ENCODE results near the gene ATOH8. TPM values are rescaled to one million over a fixed set of nuclear protein-coding genes. Genes with fewer than 3 reads are reported as not detected.

Gene ATOH8
- total and polyA plus RNA-seq, 10 of the 15 experiments (the other 5 are each of a cell fraction or from before 2014, with no cell fraction given), result 0.03 to 0.60 TPM; not detected in 8

DNA sequence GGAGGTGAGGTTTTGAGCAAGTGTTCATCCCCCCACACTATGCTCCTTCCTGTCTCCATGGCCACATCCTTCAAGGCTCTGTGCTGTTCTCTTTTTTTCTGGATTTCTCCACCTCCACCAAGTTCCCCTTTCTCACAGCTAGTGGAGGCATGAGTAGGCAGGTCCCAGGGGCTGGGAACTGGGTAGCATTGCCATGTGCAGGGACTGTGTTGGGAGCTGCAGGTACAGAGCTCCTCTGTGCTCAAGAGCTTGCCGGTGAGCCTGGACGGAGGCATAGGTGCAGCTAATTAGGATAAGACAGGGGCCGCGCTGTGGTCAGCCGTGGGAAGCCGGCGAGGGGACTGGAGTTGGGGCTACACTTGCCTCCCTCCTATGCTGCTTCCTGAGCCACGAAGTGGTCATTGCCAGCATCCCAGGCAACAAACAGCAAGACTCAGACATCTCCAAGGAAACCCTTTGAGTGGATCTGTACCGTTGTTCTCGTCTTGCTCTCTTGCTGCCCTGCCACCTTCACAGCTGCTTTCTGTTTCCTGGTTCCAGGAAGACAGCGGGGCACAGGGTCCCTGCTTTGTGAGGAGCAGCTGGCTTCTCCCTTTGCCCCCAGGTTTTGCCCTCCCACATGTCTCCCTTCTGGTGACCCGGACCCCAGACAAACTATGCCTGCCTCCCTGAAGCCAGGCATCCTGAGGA lies 36.9 kb downstream of the ATOH8 start (continued):
- TF ChIP-seq, protein P1, sequence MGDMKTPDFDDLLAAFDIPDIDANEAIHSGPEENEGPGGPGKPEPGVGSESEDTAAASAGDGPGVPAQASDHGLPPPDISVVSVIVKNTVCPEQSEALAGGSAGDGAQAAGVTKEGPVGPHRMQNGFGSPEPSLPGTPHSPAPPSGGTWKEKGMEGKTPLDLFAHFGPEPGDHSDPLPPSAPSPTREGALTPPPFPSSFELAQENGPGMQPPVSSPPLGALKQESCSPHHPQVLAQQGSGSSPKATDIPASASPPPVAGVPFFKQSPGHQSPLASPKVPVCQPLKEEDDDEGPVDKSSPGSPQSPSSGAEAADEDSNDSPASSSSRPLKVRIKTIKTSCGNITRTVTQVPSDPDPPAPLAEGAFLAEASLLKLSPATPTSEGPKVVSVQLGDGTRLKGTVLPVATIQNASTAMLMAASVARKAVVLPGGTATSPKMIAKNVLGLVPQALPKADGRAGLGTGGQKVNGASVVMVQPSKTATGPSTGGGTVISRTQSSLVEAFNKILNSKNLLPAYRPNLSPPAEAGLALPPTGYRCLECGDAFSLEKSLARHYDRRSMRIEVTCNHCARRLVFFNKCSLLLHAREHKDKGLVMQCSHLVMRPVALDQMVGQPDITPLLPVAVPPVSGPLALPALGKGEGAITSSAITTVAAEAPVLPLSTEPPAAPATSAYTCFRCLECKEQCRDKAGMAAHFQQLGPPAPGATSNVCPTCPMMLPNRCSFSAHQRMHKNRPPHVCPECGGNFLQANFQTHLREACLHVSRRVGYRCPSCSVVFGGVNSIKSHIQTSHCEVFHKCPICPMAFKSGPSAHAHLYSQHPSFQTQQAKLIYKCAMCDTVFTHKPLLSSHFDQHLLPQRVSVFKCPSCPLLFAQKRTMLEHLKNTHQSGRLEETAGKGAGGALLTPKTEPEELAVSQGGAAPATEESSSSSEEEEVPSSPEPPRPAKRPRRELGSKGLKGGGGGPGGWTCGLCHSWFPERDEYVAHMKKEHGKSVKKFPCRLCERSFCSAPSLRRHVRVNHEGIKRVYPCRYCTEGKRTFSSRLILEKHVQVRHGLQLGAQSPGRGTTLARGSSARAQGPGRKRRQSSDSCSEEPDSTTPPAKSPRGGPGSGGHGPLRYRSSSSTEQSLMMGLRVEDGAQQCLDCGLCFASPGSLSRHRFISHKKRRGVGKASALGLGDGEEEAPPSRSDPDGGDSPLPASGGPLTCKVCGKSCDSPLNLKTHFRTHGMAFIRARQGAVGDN (IDR thresholded peaks at IDR 0.05), result no peak
- TF ChIP-seq, protein P2, sequence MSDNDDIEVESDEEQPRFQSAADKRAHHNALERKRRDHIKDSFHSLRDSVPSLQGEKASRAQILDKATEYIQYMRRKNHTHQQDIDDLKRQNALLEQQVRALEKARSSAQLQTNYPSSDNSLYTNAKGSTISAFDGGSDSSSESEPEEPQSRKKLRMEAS (IDR thresholded peaks at IDR 0.05; ENCODE audit: low read depth, low read length), result no peak

DNA sequence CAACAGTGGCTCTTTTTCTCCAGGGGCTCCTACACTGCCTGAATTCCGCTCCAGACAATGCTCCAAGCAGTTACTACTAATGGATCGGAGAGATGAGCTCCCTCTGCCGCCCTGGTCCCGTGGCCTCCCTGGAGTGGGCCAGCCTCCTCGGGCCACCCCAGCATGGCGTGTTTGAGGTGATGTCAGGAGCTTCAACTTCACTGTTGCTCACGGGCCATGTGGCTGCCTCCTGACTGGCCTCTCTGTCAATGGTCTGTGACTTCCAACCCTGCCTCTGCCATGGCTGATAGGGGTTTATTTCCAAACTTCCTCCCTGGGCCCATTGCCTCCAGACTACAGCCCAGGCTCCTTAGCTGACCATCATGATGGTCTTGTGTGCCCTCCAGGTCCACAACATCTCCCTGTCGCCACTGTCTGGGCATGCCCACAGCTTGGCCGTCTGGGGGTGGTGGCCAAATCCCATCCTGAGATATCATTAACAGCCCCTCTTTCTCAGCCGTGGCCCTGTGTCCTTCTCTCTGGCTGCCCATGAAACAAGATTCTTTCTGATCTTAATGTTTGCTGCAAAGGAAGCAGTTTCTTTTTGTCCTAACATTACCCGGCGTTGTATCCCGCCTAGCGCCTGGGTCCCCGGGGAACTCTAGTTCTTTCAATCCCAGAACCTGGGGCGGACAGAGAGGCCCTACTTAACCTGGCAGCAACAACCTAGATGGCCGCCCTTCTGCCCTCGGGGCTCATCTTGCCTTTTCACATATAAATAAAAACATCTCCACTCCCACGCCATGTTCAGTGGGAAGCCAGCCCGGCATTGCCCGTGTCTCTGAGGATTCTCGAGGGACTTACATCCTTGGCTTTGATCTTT lies 38.1 kb downstream of the ATOH8 start:
- no peak overlapping the region for H3K27ac ChIP-seq (ENCODE audit: control insufficient read depth, insufficient read depth)
- ChIA-PET POLR2A (no interaction called here), CTCF (interaction anchor here (1.5 kb wide), 1 partner anchor 31 kb away, joined by 3 read pairs; no protein-coding TSS in a partner anchor), SMC1A (ENCODE audit: uncharacterized antibody, unreplicated experiment) (interaction anchor here (1.4 kb wide), 1 partner anchor 29 kb away, joined by 3 read pairs; no protein-coding TSS in a partner anchor), RAD21 (ENCODE audit: unreplicated experiment) (no interaction called here)
- peaks cover 4 to 8% of the 10 kb centered on the region in 2 experiments; a peak in 3 of 4 replicates for H3K27me3 ChIP-seq (replicated peaks in 1 of 2; ENCODE audit: control insufficient read depth in 2 of 2, insufficient read depth in 2 of 2, low read length in 1 of 2)
- H2AFZ ChIP-seq (ENCODE audit: control insufficient read depth, low read depth, low read length), result no peak overlapping the region
- no peaks in the 10 kb centered on the region for H4K20me1 ChIP-seq (ENCODE audit: control insufficient read depth, insufficient read depth)
- no peak overlapping the region for H3K4me3 ChIP-seq
- no peak overlapping the region for H3K4me2 ChIP-seq (ENCODE audit: control insufficient read depth, insufficient read depth)
- ATAC-seq, result no peak
- in situ Hi-C loops (cut with MboI) (no loop called here), intact Hi-C loops (cut with micrococcal nuclease; ENCODE audit: unreplicated experiment) (no loop called here)
- no peaks in the 10 kb centered on the region for H3K79me2 ChIP-seq (ENCODE audit: control insufficient read depth, insufficient read depth, low read length)
- DNase-seq (ENCODE audit: low read depth, low spot score), result no peak
- H3K9me3 ChIP-seq (replicated peaks; ENCODE audit: control insufficient read depth, insufficient read depth, low read length), result no peaks in the 10 kb centered on the region
- no peaks in the 10 kb centered on the region for H3K36me3 ChIP-seq (ENCODE audit: control insufficient read depth in 2 of 2, insufficient read depth in 2 of 2, low read length in 1 of 2)
- 34% methylated on average over 22 of the region's 22 CpGs for WGBS (ENCODE audit: insufficient coverage, insufficient replicate concordance, low lambda C conversion rate, missing lambda C conversion rate)
- BruUV-seq (replicated peaks), result no TSS peak
- FAIRE-seq, result no peak
- H3K4me1 ChIP-seq (ENCODE audit: control insufficient read depth, insufficient read depth, low read length), result no peaks in the 10 kb centered on the region
- no peak overlapping the region for H3K9ac ChIP-seq (ENCODE audit: control insufficient read depth, insufficient read depth, low read length)
- TF ChIP-seq ASH2L (IDR thresholded peaks at IDR 0.05; ENCODE audit: borderline replicate concordance, low read depth) (no peak), CBFB (IDR thresholded peaks at IDR 0.05; ENCODE audit: low read depth) (no peak), SRF (IDR thresholded peaks at IDR 0.05; ENCODE audit: low read depth in 2 of 2, low read length in 2 of 2) (no peak), EED (IDR thresholded peaks at IDR 0.05; ENCODE audit: low read depth) (no peak), MTA3 (IDR thresholded peaks at IDR 0.05; ENCODE audit: borderline replicate concordance, low read length) (no peak), SMC3 (IDR thresholded peaks at IDR 0.05; ENCODE audit: borderline replicate concordance, low read length) (no peak), CHD2 (IDR thresholded peaks at IDR 0.05; ENCODE audit: borderline replicate concordance, low read depth, low read length) (no peak), TBL1XR1 (IDR thresholded peaks at IDR 0.05; ENCODE audit: low read depth, low read length) (no peak), MXI1 (IDR thresholded peaks at IDR 0.05; ENCODE audit: low read depth, low read length) (no peak)
- TF ChIP-seq, protein P1 (IDR thresholded peaks at IDR 0.05), result no peak
